HG03342 (cell line): ENCODE measurements around the gene TMEM201.

Experiments
- ATAC-seq: cut with Tn5 transposase; IDR thresholded peaks from one replicate; pipeline ENCODE4 v1.9.1; 2021; ENCODE audit warnings: mild to moderate bottlenecking, moderate library complexity; ENCODE audit not compliant: unreplicated experiment

TMEM201 gene

GRCh38 chr1:9652379-9653209 is 63.9 kb downstream of the TMEM201 start:
- no peak for ATAC-seq

GRCh38 chr1:9653210-9653490 is 64.4 kb downstream of the TMEM201 start:
- ATAC-seq = no peak

GRCh38 chr1:9653491-9654050 is 64.9 kb downstream of the TMEM201 start:
- ATAC-seq = no peak

GRCh38 chr1:9654051-9654833 is 65.5 kb downstream of the TMEM201 start:
- ATAC-seq = no peak

GRCh38 chr1:9654834-9655723 is 66.4 kb downstream of the TMEM201 start:
- ATAC-seq = no peak

- no peak for ATAC-seq
Observed at GRCh38 chr1:9655836-9656235, 67.1 kb downstream of the TMEM201 start.

- no peak for ATAC-seq
Observed at GRCh38 chr1:9657521-9658032, 68.9 kb downstream of the TMEM201 start.

GRCh38 chr1:9658199-9658598 is 69.5 kb downstream of the TMEM201 start:
- no peak for ATAC-seq

GRCh38 chr1:9659328-9659727 is 70.6 kb downstream of the TMEM201 start:
- ATAC-seq = no peak

GRCh38 chr1:9663257-9663656 is 74.5 kb downstream of the TMEM201 start:
- ATAC-seq = no peak
